Right ventricle myocardium inferior (tissue), 1 donor: Measurements from ENCODE around the gene CDH11. TPM values are rescaled to one million over a fixed set of nuclear protein-coding genes. Genes with fewer than 3 reads are reported as not detected.

Experiments
- ATAC-seq: fragments of 200-7000 bp; cut with Tn5 transposase; one replicate; pipeline ENCODE4 v1.9.1; 2020; ENCODE audit warnings: mild to moderate bottlenecking, moderate library complexity
- DNase-seq: peaks from one replicate; pipeline ENCODE4 v3.0.0; 2021; ENCODE audit errors: missing footprints
- intact Hi-C: fragments of 100-400 bp; cut with DNase I; formaldehyde crosslinking; loops from one replicate; pipeline ENCODE4 v1.11.0; 2022
- total RNA-seq: library from RNA; stranded (reverse); fragmentation: NEBNext Ultra II Directional; extraction: Animal tissue kit (Norgen Biotek cat#: 25700); gene quantifications from one replicate; pipeline ENCODE4 v1.2.1, GENCODE V29; 2021
- donor health status: DM: no; HTN: yes; CAD: no; lungs with severe emphysema.

CDH11 gene
- total RNA-seq, 1 donor from 2014 or later, result 8.8 TPM

- ATAC-seq (no peak), DNase-seq (no peak)
- intact Hi-C loops, result loop anchor here (2.0 to 10.0 kb wide), 2 partner anchors 645 to 1029 kb away; no protein-coding TSS in a partner anchor
Observed at GRCh38 chr16:65119435-65119834, 2.4 kb downstream of the CDH11 start.

- intact Hi-C loops, result loop anchor here (2.0 to 10.0 kb wide), 2 partner anchors 644 to 1028 kb away; no protein-coding TSS in a partner anchor
Observed at GRCh38 chr16:65118871-65119270, 3.0 kb downstream of the CDH11 start.

GRCh38 chr16:65117811-65118448 is 3.9 kb downstream of the CDH11 start:
- DNase-seq (no peak), ATAC-seq (peak; percentile 56)
- intact Hi-C loops, result loop anchor here (2.0 to 10.0 kb wide), 2 partner anchors 643 to 1027 kb away; no protein-coding TSS in a partner anchor

More at GRCh38 chr16:65118871-65119270, 3.0 kb downstream of the CDH11 start:
- DNase-seq (no peak), ATAC-seq (no peak)

GRCh38 chr16:65116818-65117430 is 4.9 kb downstream of the CDH11 start:
- no peak for ATAC-seq
- intact Hi-C loops, result loop anchor here (10.0 kb wide), 1 partner anchor 642 kb away; no protein-coding TSS in a partner anchor
- DNase-seq, result no peak

GRCh38 chr16:65116216-65116615 is 5.6 kb downstream of the CDH11 start:
- intact Hi-C loops, result loop anchor here (10.0 kb wide), 1 partner anchor 641 kb away; no protein-coding TSS in a partner anchor
- ATAC-seq (no peak), DNase-seq (no peak)

- no peak for ATAC-seq
- intact Hi-C loops, result loop anchor here (10.0 kb wide), 1 partner anchor 640 kb away; no protein-coding TSS in a partner anchor
Observed at GRCh38 chr16:65114527-65114926, 7.3 kb downstream of the CDH11 start.

GRCh38 chr16:65113441-65113840 is 8.4 kb downstream of the CDH11 start:
- no peak for ATAC-seq
- intact Hi-C loops, result loop anchor here (10.0 kb wide), 1 partner anchor 639 kb away; no protein-coding TSS in a partner anchor
- DNase-seq, result no peak

More at GRCh38 chr16:65114527-65114926, 7.3 kb downstream of the CDH11 start:
- no peak for DNase-seq

- ATAC-seq (no peak), DNase-seq (no peak)
- intact Hi-C loops, result loop anchor here (10.0 kb wide), 1 partner anchor 637 kb away; no protein-coding TSS in a partner anchor
Observed at GRCh38 chr16:65111306-65111705, 10.6 kb downstream of the CDH11 start.

- no peak for ATAC-seq
- no peak for DNase-seq
- intact Hi-C loops, result no loop called here
Observed at GRCh38 chr16:65106757-65107156, 15.1 kb downstream of the CDH11 start.

- intact Hi-C loops, result no loop called here
- DNase-seq (no peak), ATAC-seq (no peak)
Observed at GRCh38 chr16:65105171-65105570, 16.7 kb downstream of the CDH11 start.

- DNase-seq (no peak), ATAC-seq (no peak)
- intact Hi-C loops, result no loop called here
Observed at GRCh38 chr16:65104471-65104870, 17.4 kb downstream of the CDH11 start.

- DNase-seq, result no peak
- no peak for ATAC-seq
- intact Hi-C loops, result no loop called here
Observed at GRCh38 chr16:65102326-65102725, 19.5 kb downstream of the CDH11 start.

GRCh38 chr16:65101009-65101408 is 20.9 kb downstream of the CDH11 start:
- ATAC-seq (no peak), DNase-seq (no peak)
- intact Hi-C loops, result no loop called here

- intact Hi-C loops, result no loop called here
- DNase-seq (no peak), ATAC-seq (no peak)
Observed at GRCh38 chr16:65099607-65100006, 22.3 kb downstream of the CDH11 start.

- intact Hi-C loops, result no loop called here
- ATAC-seq (no peak), DNase-seq (no peak)
Observed at GRCh38 chr16:65098916-65099315, 22.9 kb downstream of the CDH11 start.

- DNase-seq (no peak), ATAC-seq (no peak)
- intact Hi-C loops, result no loop called here
Observed at GRCh38 chr16:65097296-65097695, 24.6 kb downstream of the CDH11 start.

- intact Hi-C loops, result no loop called here
- DNase-seq (no peak), ATAC-seq (no peak)
Observed at GRCh38 chr16:65095906-65096305, 26.0 kb downstream of the CDH11 start.

- no peak for DNase-seq
- intact Hi-C loops, result no loop called here
- ATAC-seq, result no peak
Observed at GRCh38 chr16:65095090-65095728, 26.7 kb downstream of the CDH11 start.

- intact Hi-C loops, result no loop called here
- DNase-seq (no peak), ATAC-seq (no peak)
Observed at GRCh38 chr16:65094009-65094408, 27.9 kb downstream of the CDH11 start.
